Skeletal muscle tissue (tissue), 4 donors: ENCODE measurements around the gene HMCN2. TPM values are rescaled to one million over a fixed set of nuclear protein-coding genes. Genes with fewer than 3 reads are reported as not detected.

Experiments
- H3K27ac ChIP-seq: one replicate; pipeline ENCODE4 v1.7.0; 2013; ENCODE audit warnings: mild to moderate bottlenecking, low read depth, low read length, inconsistent platforms
- H3K27me3 ChIP-seq, 3 donors: one replicate each; pipeline ENCODE4 v1.7.0; 2013; ENCODE audit warnings: low read length in 3 of 3; ENCODE audit not compliant: control insufficient read depth in 3 of 3, insufficient read depth in 3 of 3
- H3K36me3 ChIP-seq, 3 donors: one replicate each; pipeline ENCODE4 v1.7.0; 2013; ENCODE audit warnings: low read length in 3 of 3; ENCODE audit not compliant: control insufficient read depth in 3 of 3, insufficient read depth in 3 of 3
- H3K4me1 ChIP-seq, 3 donors: one replicate each; pipeline ENCODE4 v1.7.0; 2013; ENCODE audit warnings: low read length in 3 of 3, mild to moderate bottlenecking in 3 of 3; ENCODE audit not compliant: control insufficient read depth in 3 of 3, insufficient read depth in 3 of 3
- H3K4me3 ChIP-seq, 3 donors: one replicate each; pipeline ENCODE4 v1.7.0; 2013; ENCODE audit warnings: low read length in 3 of 3
- H3K9ac ChIP-seq, 3 donors: one replicate each; pipeline ENCODE4 v1.7.0; 2013; ENCODE audit warnings: low read length in 3 of 3, mild to moderate bottlenecking in 3 of 3, moderate library complexity in 2 of 3, low read depth in 1 of 3
- H3K9me3 ChIP-seq, 3 donors: one replicate each; pipeline ENCODE4 v1.7.0; 2013; ENCODE audit warnings: low read length in 3 of 3; ENCODE audit not compliant: control insufficient read depth in 3 of 3
- total RNA-seq: library from RNA; depleted of rRNA; stranded (reverse); fragments of >200 nt; gene quantifications from one replicate; pipeline ENCODE4 v1.2.3, GENCODE V29; 2014
- donor health status: Osteomylitis.

Gene HMCN2
- total RNA-seq, 1 donor from 2014 or later: 12.5 TPM

DNA sequence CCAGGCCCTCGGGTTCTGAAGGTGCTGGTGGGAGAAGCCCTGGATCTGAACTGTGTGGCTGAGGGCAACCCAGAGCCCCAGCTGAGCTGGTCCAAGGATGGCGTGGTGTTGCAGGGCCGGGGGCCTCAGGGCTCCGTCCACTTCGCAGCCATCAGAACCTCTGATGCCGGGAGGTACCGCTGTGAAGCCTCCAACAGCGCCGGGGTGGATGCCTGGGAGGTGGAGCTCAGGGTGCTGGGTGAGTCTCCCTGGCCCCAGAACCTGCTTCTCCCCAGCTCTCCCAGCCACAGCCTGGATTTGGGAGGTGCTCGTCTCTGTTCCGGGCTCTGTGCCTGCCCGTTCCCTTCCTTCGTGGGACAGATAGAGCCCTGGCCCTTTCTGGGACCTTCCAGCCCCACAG, 75.6 kb downstream of the HMCN2 start:
- H3K36me3 ChIP-seq: no peaks in the 10 kb centered on the region
- no peak overlapping the region for H3K9ac ChIP-seq
- no peak overlapping the region for H3K27ac ChIP-seq
- H3K9me3 ChIP-seq: no peaks in the 10 kb centered on the region
- peaks cover 0 to 2% (median 0%) of the 10 kb centered on the region in 3 donors for H3K4me1 ChIP-seq
- H3K27me3 ChIP-seq: peaks cover 6 to 38% (median 28%) of the 10 kb centered on the region in 3 donors
- no peak overlapping the region for H3K4me3 ChIP-seq

DNA sequence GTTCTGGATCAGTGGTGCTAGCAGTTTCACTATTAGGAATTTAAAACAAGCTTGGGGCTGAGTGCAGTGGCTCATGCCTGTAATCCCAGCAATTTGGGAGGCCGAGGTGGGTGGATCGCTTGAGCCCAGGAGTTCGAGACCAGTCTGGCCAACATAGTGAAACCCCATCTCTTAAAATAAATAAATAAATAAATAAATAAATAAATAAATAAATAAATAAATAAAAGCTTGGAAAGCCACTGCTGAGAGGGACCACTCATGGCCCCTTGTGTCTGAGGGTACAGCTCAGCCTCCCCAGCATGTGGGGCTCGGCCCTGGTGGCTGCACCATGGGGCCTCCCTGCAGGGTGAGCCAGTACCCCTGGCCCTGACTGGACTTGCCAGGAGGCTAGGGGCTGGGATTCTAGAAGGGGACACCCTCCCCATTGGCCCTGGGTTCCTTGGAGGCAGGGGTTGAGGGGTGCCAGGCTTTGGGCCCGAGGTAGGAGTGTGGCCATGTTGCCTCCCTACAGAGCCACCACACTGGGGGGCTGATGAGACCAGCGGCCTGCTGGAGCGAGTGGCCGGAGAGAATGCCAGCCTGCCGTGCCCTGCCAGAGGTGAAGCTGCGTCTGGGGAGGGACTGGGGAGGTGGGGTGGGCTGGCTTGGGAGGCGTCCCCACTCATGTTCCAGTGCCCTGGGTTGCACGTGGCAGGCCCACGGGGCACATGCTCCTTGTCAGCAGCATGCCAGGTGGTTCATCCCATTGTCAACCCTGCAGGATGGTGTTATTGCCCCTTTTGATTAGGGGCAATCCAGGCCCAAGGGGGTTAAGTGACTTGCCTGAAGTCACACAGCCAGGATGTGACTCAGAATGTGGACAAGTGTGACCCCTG, 76.5 kb downstream of the HMCN2 start:
- Histone ChIP-seq H3K9me3 (no peaks in the 10 kb centered on the region), H3K36me3 (no peaks in the 10 kb centered on the region), H3K4me3 (no peak overlapping the region), H3K27me3 (peaks cover 3 to 30% (median 24%) of the 10 kb centered on the region in 3 donors), H3K4me1 (peaks cover 0 to 2% (median 0%) of the 10 kb centered on the region in 3 donors), H3K9ac (no peak overlapping the region), H3K27ac (no peak overlapping the region)

DNA sequence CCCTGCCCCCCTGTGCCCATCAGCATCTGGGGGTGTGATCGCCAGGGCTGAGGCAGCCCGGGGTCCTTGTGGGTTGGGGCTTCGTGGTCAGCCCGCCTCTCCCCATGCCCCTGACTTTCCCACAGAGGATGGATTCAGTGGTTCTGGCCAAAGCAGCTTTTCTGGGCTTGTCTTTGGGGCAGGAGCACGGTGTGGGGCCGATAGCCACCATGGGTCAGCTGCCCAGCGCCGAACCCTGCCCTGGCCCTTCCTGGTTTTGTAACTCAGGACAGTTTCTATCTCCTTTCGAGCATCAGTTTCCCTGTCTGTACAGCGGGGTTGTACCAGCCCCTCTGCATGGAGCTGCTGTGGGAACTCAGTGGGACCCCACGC, 77.1 kb downstream of the HMCN2 start:
- peaks cover 0 to 25% (median 21%) of the 10 kb centered on the region in 3 donors for H3K27me3 ChIP-seq
- H3K27ac ChIP-seq: no peak overlapping the region
- H3K36me3 ChIP-seq: no peaks in the 10 kb centered on the region
- no peak overlapping the region for H3K9ac ChIP-seq
- no peak overlapping the region for H3K4me3 ChIP-seq
- no peaks in the 10 kb centered on the region for H3K9me3 ChIP-seq
- H3K4me1 ChIP-seq: no peaks in the 10 kb centered on the region

DNA sequence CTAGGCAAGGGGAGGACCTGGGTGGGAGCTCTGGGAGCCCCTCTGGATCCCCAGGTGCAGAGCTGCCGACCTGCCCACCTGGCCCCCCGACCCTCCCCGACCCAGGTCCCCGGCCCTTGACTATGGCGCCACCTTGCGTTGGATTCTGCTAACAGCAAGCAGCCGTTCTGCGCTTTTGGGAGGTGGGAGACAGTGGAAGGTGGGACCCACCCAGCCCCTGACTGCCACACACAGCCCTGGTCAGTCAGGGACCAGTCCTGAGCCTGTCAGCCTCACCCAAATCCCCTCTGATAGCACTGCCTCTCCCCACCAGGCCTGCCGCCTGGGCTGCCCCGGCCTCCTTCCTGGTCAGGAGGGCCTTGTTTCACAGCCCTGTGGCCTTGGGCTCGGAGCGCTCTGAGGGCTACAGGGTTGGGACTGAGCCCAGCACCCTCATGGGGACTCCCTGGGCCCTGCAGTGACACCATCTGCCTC, 77.9 kb downstream of the HMCN2 start:
- Histone ChIP-seq H3K9ac (peak overlapping the region in 1 of 3 donors; percentile 16), H3K27me3 (peaks cover 0 to 25% (median 21%) of the 10 kb centered on the region in 3 donors), H3K4me3 (no peak overlapping the region), H3K4me1 (no peaks in the 10 kb centered on the region), H3K9me3 (no peaks in the 10 kb centered on the region), H3K36me3 (no peaks in the 10 kb centered on the region), H3K27ac (no peak overlapping the region)

GRCh38 chr9:130344366-130344765, 78.8 kb downstream of the HMCN2 start:
- Histone ChIP-seq H3K27me3 (peaks cover 0 to 22% (median 21%) of the 10 kb centered on the region in 3 donors), H3K4me1 (no peaks in the 10 kb centered on the region), H3K9ac (no peak overlapping the region), H3K27ac (no peak overlapping the region), H3K9me3 (no peaks in the 10 kb centered on the region), H3K4me3 (no peak overlapping the region), H3K36me3 (no peaks in the 10 kb centered on the region)

- Histone ChIP-seq H3K4me1 (no peaks in the 10 kb centered on the region), H3K4me3 (no peak overlapping the region), H3K27ac (no peak overlapping the region), H3K27me3 (peaks cover 0 to 21% (median 20%) of the 10 kb centered on the region in 3 donors), H3K36me3 (no peaks in the 10 kb centered on the region), H3K9ac (no peak overlapping the region), H3K9me3 (no peaks in the 10 kb centered on the region)
Measured at GRCh38 chr9:130345009-130345896, 79.7 kb downstream of the HMCN2 start.

GRCh38 chr9:130345897-130346385, 80.4 kb downstream of the HMCN2 start:
- Histone ChIP-seq H3K27me3 (peaks cover 0 to 21% (median 20%) of the 10 kb centered on the region in 3 donors), H3K9me3 (no peaks in the 10 kb centered on the region), H3K36me3 (no peaks in the 10 kb centered on the region), H3K4me3 (no peak overlapping the region), H3K27ac (no peak overlapping the region), H3K4me1 (no peaks in the 10 kb centered on the region), H3K9ac (no peak overlapping the region)

DNA sequence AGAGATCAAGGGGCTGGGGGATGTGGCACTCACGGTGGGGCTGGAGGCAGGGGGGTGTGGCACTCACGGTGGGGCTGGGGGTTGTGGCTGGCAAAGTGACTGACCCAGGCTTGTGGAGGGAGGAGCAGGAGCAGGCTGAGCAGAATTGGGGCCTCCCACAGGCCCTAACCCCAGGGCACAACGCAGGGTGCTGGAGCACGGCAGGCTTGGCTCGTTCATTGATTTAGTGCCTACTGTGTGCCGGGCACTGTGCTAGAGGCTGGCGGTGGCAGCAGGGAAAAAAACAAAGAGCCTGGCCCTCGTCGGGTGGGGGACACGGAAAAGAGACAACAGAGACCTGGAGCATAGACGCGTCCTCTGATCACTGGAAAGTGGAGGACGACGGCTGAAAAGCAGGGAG, 80.9 kb downstream of the HMCN2 start:
- no peak overlapping the region for H3K4me3 ChIP-seq
- no peaks in the 10 kb centered on the region for H3K4me1 ChIP-seq
- H3K27ac ChIP-seq: no peak overlapping the region
- H3K9me3 ChIP-seq: no peaks in the 10 kb centered on the region
- peaks cover 0 to 21% (median 20%) of the 10 kb centered on the region in 3 donors for H3K27me3 ChIP-seq
- H3K36me3 ChIP-seq: no peaks in the 10 kb centered on the region
- no peak overlapping the region for H3K9ac ChIP-seq

DNA sequence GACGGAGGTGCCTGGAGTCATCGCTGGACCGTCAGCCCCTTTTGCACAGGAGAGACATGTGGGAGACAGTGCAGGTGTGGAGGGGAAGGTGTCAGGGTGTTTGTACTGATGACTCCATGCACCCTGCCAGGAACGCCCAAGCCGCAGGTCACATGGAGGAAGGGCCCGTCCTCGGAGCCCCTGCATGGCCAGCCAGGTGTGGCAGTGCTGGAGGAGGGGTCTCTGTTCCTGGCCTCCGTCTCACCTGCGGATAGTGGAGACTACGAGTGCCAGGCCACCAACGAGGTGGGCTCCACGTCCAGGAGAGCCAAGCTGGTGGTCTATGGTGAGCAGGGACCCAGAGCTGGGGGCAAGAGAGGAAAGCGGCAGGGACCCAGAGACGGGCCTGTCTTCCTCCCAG, 81.5 kb downstream of the HMCN2 start:
- Histone ChIP-seq H3K36me3 (no peaks in the 10 kb centered on the region), H3K4me3 (no peak overlapping the region), H3K27me3 (peaks cover 0 to 21% (median 20%) of the 10 kb centered on the region in 3 donors), H3K27ac (no peak overlapping the region), H3K4me1 (no peaks in the 10 kb centered on the region), H3K9ac (no peak overlapping the region), H3K9me3 (no peaks in the 10 kb centered on the region)
